Mesendoderm (in vitro differentiated cells): ENCODE data around the gene ADPRS.

Experiments
- DNase-seq: peaks from one replicate; pipeline ENCODE4 v3.0.0; 2013
- H2AK5ac ChIP-seq: 2 replicates; pipeline ENCODE4 v1.6.1; 2013; ENCODE audit warnings: low read length, inconsistent platforms
- H2BK120ac ChIP-seq: 2 replicates; pipeline ENCODE4 v1.6.1; 2013; ENCODE audit warnings: low read depth, mild to moderate bottlenecking, low read length, moderate library complexity, mixed read lengths
- H2BK15ac ChIP-seq: replicated peaks from 2 replicates; pipeline ENCODE4 v1.6.1; 2013; ENCODE audit warnings: low read depth, mild to moderate bottlenecking, moderate library complexity
- H2BK5ac ChIP-seq: 2 replicates; pipeline ENCODE4 v1.6.1; 2013; ENCODE audit warnings: low read length, inconsistent platforms
- H3K18ac ChIP-seq: 2 replicates; pipeline ENCODE4 v1.6.1; 2013; ENCODE audit warnings: mild to moderate bottlenecking, low read length, mixed read lengths
- H3K23ac ChIP-seq: one replicate; pipeline ENCODE4 v1.6.1; 2013; ENCODE audit warnings: low read length
- H3K27ac ChIP-seq: 2 replicates; pipeline ENCODE4 v1.5.1; 2013; ENCODE audit warnings: low read depth, mild to moderate bottlenecking, inconsistent platforms, low read length, moderate library complexity
- H3K27me3 ChIP-seq: 2 replicates; pipeline ENCODE4 v1.6.1; 2013; ENCODE audit warnings: low read length, control low read depth, mild to moderate bottlenecking, inconsistent platforms; ENCODE audit not compliant: insufficient read depth, poor library complexity
- H3K36me3 ChIP-seq: 2 replicates; pipeline ENCODE4 v1.6.1; 2013; ENCODE audit warnings: low read length, inconsistent platforms; ENCODE audit not compliant: control insufficient read depth, insufficient read depth
- H3K4ac ChIP-seq: one replicate; pipeline ENCODE4 v1.6.1; 2013; ENCODE audit warnings: low read depth, mild to moderate bottlenecking, low read length, moderate library complexity
- H3K4me1 ChIP-seq: 2 replicates; pipeline ENCODE4 v1.6.1; 2013; ENCODE audit warnings: low read depth, low read length, inconsistent platforms; ENCODE audit not compliant: control insufficient read depth
- H3K4me2 ChIP-seq: 2 replicates; pipeline ENCODE4 v1.6.1; 2013; ENCODE audit warnings: low read length
- H3K4me3 ChIP-seq: 2 replicates; pipeline ENCODE4 v1.5.1; 2013; ENCODE audit warnings: mild to moderate bottlenecking, low read length
- H3K56ac ChIP-seq: one replicate; pipeline ENCODE4 v1.6.1; 2013; ENCODE audit warnings: low read length
- H3K79me1 ChIP-seq: 2 replicates; pipeline ENCODE4 v1.6.1; 2013; ENCODE audit warnings: low read length, inconsistent platforms
- H3K79me2 ChIP-seq: 2 replicates; pipeline ENCODE4 v1.6.1; 2013; ENCODE audit warnings: mild to moderate bottlenecking, low read length; ENCODE audit not compliant: control insufficient read depth, insufficient read depth
- H3K9ac ChIP-seq: 2 replicates; pipeline ENCODE4 v1.6.1; 2013; ENCODE audit warnings: low read length, inconsistent platforms
- H4K5ac ChIP-seq: one replicate; pipeline ENCODE4 v1.6.1; 2013; ENCODE audit warnings: low read length
- H4K8ac ChIP-seq: one replicate; pipeline ENCODE4 v1.6.1; 2013; ENCODE audit warnings: low read depth, mild to moderate bottlenecking, control low read depth, low read length, moderate library complexity
- WGBS: extraction: QIAGEN DNeasy Blood & Tissue Kit; methylation state at CpG from one replicate; pipeline ENCODE4 v1.1.7; 2013; ENCODE audit warnings: low lambda C conversion rate, missing lambda C conversion rate; ENCODE audit not compliant: insufficient coverage; ENCODE audit errors: extremely low coverage; 5-methylcytosine and 5-hydroxymethylcytosine counted together

The ADPRS gene

DNA sequence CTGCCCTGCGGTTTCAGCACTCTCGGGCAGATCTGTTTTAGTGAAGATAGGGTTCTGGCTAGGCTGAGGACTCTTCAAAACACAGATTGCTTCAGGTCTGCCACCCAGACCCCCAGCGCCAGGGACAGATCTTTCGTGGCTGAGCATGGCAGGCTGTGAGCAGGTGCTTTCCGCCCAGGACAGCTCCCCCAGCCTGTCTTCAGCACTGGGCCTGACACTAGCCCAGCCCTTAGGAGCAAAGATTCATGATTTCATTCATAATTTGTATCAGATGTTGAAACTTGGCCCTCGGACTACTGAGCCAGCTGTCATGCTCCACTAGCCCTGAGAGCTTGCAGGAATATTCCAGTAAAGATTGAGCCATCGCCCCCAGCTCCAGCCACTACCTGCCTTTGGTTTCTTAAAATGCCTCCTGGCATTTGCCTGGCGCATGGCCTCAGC, 5.9 kb downstream of the ADPRS start:
- H2BK15ac ChIP-seq: no peak overlapping the region
- H3K56ac ChIP-seq: no peak overlapping the region
- no peak overlapping the region for H2BK120ac ChIP-seq
- no peak overlapping the region for H3K4me2 ChIP-seq
- H3K23ac ChIP-seq: no peak overlapping the region
- DNase-seq: no peak
- H3K79me1 ChIP-seq: peaks cover 5% of the 10 kb centered on the region
- no peak overlapping the region for H4K8ac ChIP-seq
- no peak overlapping the region for H2BK5ac ChIP-seq
- H3K36me3 ChIP-seq: peaks cover 14% of the 10 kb centered on the region
- H3K9ac ChIP-seq: no peak overlapping the region
- no peak overlapping the region for H3K4ac ChIP-seq
- peaks cover 2% of the 10 kb centered on the region for H3K79me2 ChIP-seq
- no peaks in the 10 kb centered on the region for H3K27me3 ChIP-seq
- WGBS: no CpG with 5 or more reads among the region's 8 CpGs
- no peak overlapping the region for H3K18ac ChIP-seq
- no peaks in the 10 kb centered on the region for H3K4me1 ChIP-seq
- no peak overlapping the region for H3K4me3 ChIP-seq
- H2AK5ac ChIP-seq: no peak overlapping the region
- no peak overlapping the region for H4K5ac ChIP-seq
- no peak overlapping the region for H3K27ac ChIP-seq

DNA sequence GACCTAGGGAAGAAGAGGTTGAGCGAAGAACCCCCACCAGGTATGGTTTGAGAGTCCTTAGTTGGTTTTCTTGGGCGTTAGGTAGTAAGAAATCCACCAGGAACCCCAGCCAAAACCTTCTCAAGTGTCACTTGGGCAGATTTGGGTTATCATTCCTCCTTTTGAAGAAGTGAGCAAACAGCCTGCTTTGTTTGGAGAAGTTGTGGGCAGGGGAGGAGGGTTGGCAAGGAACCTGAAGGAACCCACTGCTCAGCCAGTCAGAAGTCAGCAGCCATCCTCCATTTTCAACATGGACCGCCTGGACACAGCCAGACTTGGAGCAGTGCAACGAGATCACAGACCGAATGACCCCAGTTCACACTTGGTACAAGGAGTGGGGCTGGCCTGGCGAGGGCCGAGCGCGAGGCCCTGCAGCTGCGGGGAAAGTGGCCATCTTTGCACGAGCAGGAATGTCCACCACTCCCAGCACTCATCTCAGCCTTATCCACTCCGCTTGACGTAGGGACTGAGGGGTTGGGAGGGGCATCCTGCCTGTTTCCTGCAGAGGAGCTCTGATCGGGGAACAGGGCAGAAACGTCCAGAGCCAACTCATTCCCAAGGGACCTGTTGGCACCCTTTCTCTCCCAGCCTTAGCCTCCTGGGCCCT, 7.2 kb downstream of the ADPRS start:
- H3K79me2 ChIP-seq: no peaks in the 10 kb centered on the region
- H4K8ac ChIP-seq: no peak overlapping the region
- H3K27ac ChIP-seq: no peak overlapping the region
- H2AK5ac ChIP-seq: no peak overlapping the region
- H3K4me1 ChIP-seq: no peaks in the 10 kb centered on the region
- no peak for DNase-seq
- H4K5ac ChIP-seq: no peak overlapping the region
- H3K79me1 ChIP-seq: peaks cover 2% of the 10 kb centered on the region
- H3K4ac ChIP-seq: no peak overlapping the region
- H2BK15ac ChIP-seq: no peak overlapping the region
- H3K9ac ChIP-seq: no peak overlapping the region
- WGBS: no CpG with 5 or more reads among the region's 15 CpGs
- H3K4me3 ChIP-seq: no peak overlapping the region
- H3K18ac ChIP-seq: no peak overlapping the region
- no peak overlapping the region for H2BK120ac ChIP-seq
- H3K27me3 ChIP-seq: no peaks in the 10 kb centered on the region
- peaks cover 14% of the 10 kb centered on the region for H3K36me3 ChIP-seq
- no peak overlapping the region for H3K4me2 ChIP-seq
- H3K23ac ChIP-seq: no peak overlapping the region
- H2BK5ac ChIP-seq: no peak overlapping the region
- H3K56ac ChIP-seq: no peak overlapping the region

DNA sequence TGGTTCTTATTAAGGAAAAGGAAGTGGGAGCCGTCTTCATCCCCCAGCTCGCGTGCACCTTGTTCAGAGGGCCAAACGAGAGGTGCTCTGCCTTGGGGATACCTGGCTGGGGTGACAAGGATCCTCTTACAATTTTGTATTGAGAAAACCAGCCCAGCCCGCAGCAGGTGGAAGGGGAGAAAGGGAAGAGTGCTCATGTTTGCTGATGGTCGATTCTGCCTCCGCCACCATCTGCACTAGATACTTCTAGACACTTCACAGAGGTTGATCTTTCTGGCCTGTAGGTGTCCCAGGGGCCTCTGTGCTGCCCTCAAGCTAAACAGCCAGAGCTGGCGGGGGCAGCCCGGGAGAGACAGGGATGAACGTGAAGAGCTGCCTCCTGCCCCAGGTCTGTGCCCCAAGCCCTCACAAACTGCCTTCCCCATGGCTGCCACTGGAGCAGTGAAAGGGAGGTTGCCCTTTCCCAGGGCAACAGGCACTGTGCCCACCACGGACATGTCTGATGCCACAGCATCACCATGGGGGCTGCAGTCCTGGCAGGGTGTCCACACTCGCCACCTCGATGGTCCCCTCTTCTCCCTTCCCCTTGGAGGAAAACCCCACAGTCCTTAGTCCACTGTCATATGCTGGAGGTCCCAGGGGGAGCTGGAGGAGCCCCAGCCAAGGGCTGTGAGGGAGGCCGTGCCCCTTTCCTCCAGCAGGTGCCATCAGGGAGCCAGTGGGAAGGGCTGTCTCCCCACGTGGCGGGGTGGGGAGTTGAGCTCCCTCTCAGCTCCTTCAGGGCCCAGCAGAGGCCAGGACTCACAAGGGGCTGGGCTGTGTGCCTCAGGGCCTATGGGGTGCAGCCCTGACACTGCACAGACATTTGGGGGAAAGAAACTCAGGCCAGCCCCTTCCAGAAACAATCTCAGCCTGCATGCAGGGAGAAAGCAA, 8.1 kb downstream of the ADPRS start:
- Histone ChIP-seq H3K4me3 (no peak overlapping the region), H3K4me1 (no peaks in the 10 kb centered on the region), H2BK120ac (no peak overlapping the region), H3K18ac (no peak overlapping the region), H3K36me3 (peaks cover 12% of the 10 kb centered on the region), H4K5ac (no peak overlapping the region), H3K27me3 (no peaks in the 10 kb centered on the region), H3K79me2 (no peaks in the 10 kb centered on the region), H2BK15ac (no peak overlapping the region), H2BK5ac (no peak overlapping the region), H3K4me2 (no peak overlapping the region), H3K56ac (peak overlapping the region; percentile 15), H3K79me1 (no peaks in the 10 kb centered on the region), H3K27ac (no peak overlapping the region), H2AK5ac (no peak overlapping the region), H3K9ac (no peak overlapping the region), H3K23ac (no peak overlapping the region), H4K8ac (no peak overlapping the region), H3K4ac (no peak overlapping the region)
- no CpG with 5 or more reads among the region's 16 CpGs for WGBS
- peak; percentile 82 for DNase-seq

DNA sequence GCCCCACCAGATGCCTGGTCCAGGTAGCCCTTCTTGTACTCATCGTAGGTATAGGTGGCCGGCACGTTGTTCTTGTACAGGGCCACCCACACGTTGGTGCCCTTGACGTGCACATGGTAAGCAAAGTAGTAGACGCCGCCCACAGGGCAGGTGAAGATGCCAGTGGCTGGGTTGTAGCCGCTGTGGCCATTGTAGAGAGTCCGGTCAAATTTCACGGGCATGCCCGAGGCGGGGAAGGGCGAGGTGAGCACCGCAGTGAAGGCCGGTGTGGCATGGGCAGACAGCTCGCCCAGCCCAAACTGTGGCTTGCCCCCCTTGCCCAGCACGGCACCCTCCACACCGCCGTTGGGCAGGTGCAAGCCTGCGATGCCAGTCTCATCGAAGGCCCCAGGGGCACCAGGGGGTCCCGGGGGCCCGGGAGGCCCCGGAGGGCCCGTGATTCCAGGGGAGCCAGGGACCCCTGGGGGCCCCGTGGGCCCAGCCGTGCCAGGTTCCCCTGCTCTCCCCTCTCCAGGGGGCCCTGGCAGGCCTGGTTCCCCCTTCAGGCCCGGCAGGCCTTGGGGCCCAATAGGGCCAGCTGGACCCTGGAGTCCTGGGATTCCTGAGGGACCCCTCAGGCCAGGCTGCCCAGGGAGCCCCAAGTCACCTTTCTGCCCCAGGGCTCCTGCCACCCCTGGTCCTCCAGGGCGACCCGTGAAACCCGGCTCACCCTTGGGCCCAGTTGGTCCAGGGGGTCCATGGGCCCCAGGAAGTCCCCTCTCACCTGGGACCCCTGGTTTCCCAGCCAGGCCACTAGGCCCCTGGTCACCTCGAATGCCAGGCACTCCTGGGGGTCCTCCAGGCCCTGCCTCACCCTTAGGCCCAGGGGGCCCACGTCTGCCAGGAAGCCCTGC, 9.2 kb downstream of the ADPRS start:
- H3K4me1 ChIP-seq: no peaks in the 10 kb centered on the region
- H3K9ac ChIP-seq: no peak overlapping the region
- no peak overlapping the region for H2BK5ac ChIP-seq
- H3K18ac ChIP-seq: no peak overlapping the region
- peaks cover 6% of the 10 kb centered on the region for H3K36me3 ChIP-seq
- no peak overlapping the region for H4K5ac ChIP-seq
- WGBS: no CpG with 5 or more reads among the region's 33 CpGs
- no peak overlapping the region for H4K8ac ChIP-seq
- no peak overlapping the region for H3K4me2 ChIP-seq
- H3K79me1 ChIP-seq: no peaks in the 10 kb centered on the region
- no peak overlapping the region for H3K56ac ChIP-seq
- no peak overlapping the region for H2BK15ac ChIP-seq
- H3K79me2 ChIP-seq: no peaks in the 10 kb centered on the region
- DNase-seq: no peak
- H3K4me3 ChIP-seq: no peak overlapping the region
- no peak overlapping the region for H3K4ac ChIP-seq
- no peaks in the 10 kb centered on the region for H3K27me3 ChIP-seq
- H2AK5ac ChIP-seq: no peak overlapping the region
- no peak overlapping the region for H2BK120ac ChIP-seq
- no peak overlapping the region for H3K23ac ChIP-seq
- H3K27ac ChIP-seq: no peak overlapping the region

DNA sequence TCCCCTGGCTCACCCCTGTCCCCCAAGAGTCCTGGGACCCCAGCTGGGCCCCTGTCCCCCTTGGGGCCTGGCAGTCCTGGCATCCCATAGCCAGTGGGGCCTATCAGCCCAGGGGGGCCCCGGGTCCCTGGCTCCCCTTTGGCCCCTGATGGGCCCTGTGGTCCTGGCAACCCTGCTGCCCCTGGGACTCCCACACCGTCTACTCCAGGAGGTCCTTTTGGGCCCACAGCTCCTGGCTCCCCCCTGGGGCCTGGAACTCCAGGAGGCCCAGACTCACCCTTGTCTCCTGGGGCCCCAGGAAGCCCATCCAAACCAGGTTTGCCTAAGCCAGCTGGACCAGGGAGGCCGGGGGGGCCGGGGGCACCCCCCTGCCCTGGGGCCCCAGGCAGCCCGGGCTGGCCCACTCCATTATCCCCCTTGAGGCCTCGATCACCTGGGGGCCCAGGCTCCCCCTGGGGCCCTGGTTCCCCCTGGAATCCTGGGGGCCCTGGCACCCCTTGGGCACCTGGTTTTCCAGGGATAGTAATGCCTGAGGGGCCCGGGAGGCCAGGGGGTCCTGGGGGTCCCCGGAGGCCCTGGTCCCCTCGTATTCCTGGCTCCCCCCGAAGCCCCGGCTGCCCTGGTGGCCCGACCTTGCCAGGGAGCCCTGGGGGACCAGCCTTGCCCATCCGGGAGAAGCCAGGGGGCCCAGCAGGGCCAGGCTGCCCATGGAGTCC, 10.1 kb downstream of the ADPRS start:
- Histone ChIP-seq H3K18ac (no peak overlapping the region), H3K4me1 (no peaks in the 10 kb centered on the region), H3K56ac (no peak overlapping the region), H4K8ac (no peak overlapping the region), H3K4me3 (no peak overlapping the region), H3K9ac (no peak overlapping the region), H2BK5ac (no peak overlapping the region), H3K4ac (no peak overlapping the region), H3K4me2 (no peak overlapping the region), H3K36me3 (no peaks in the 10 kb centered on the region), H2BK15ac (no peak overlapping the region), H3K79me2 (no peaks in the 10 kb centered on the region), H4K5ac (no peak overlapping the region), H2AK5ac (no peak overlapping the region), H3K79me1 (no peaks in the 10 kb centered on the region), H3K27ac (no peak overlapping the region), H3K27me3 (no peaks in the 10 kb centered on the region), H2BK120ac (no peak overlapping the region), H3K23ac (no peak overlapping the region)
- no peak for DNase-seq
- no CpG with 5 or more reads among the region's 13 CpGs for WGBS
